SH-SY5Y (cell line): ENCODE measurements around the gene MYO1D.

Source experiments
- GATA2 ChIP-seq: IDR thresholded peaks from 2 replicates; pipeline ENCODE4 v1.6.1; 2011; ENCODE audit warnings: mild to moderate bottlenecking, low read depth, low read length
- GATA3 ChIP-seq: IDR thresholded peaks from 2 replicates; pipeline ENCODE4 v1.6.1; 2011; ENCODE audit warnings: low read depth, mild to moderate bottlenecking, low read length, moderate library complexity

DNA sequence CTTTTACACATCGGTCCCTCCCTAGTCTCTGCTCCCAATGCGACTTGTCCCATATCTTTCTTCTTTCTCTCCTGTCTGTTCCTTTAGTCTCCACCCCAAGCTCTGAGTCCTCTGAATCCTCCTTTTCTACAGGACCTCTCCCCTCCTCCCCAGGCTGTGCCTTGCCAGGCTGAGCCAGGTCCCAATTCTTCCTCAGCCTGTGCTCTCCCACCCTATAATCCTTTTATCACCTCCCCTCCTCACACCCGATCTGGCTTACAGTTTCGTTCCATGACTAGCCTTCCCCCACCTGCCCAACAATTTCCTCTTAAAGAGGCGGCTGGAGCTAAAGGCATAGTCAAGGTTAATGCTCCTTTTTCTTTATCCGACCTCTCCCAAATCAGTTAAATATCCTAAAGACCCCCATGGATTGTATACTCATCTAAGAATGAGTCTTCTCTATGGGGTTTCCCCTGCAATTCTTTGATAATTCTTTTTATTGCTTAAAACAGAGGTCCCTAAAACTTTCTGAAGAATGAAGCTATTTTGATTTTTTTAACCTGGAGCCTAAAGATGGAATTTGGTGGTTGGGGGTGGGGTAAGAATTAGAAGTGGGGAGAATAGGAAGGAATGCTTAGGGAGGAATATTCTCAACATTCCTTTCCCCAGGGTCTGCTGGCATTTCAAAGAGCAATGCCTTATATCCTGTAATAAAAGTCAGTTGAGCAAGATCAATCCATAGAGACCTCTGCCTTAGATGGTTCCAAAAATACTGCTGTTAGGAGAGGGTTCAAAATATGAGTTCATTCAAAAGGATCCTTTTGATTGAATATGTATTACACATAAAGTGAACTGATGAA, 102.8 kb downstream of the MYO1D start:
- TF ChIP-seq GATA2 (no peak), GATA3 (no peak)
